HepG2 (cell line): ENCODE data around the gene THOC1. TPM values are rescaled to one million over a fixed set of nuclear protein-coding genes. Genes with fewer than 3 reads are reported as not detected.

Experiments
- ELF4 ChIP-seq: sonication (generic); formaldehyde crosslinking; IDR thresholded peaks from 2 replicates; pipeline ENCODE4 v1.5.0; 2020; ENCODE audit warnings: missing genetic modification reagents, mild to moderate bottlenecking, moderate library complexity, borderline replicate concordance
- GMEB2 ChIP-seq: IDR thresholded peaks from 2 replicates; pipeline ENCODE4 v1.6.1; 2016; ENCODE audit warnings: missing biosample characterization, missing genetic modification reagents, low read depth
- HNRNPLL ChIP-seq: fragments of 200-400 bp; formaldehyde crosslinking; IDR thresholded peaks from 2 replicates; pipeline ENCODE4 v1.6.1; 2017; ENCODE audit warnings: mild to moderate bottlenecking, low read depth, low read length; ENCODE audit not compliant: poor library complexity, severe bottlenecking
- HOXA3 ChIP-seq: sonication (generic); formaldehyde crosslinking; IDR thresholded peaks from 2 replicates; pipeline ENCODE4 v1.5.0; 2020; ENCODE audit warnings: missing genetic modification reagents
- NFKB2 ChIP-seq: sonication (generic); formaldehyde crosslinking; IDR thresholded peaks from 2 replicates; pipeline ENCODE4 v1.4.0; 2020; ENCODE audit warnings: missing genetic modification reagents, borderline replicate concordance
- NFKBIZ ChIP-seq: IDR thresholded peaks from 2 replicates; pipeline ENCODE4 v1.6.1; 2018; ENCODE audit warnings: missing genetic modification reagents, missing compliant biosample characterization
- NR2C2 ChIP-seq: sonication (generic); formaldehyde crosslinking; IDR thresholded peaks from 2 replicates; pipeline ENCODE4 v1.4.0; 2020; ENCODE audit warnings: missing genetic modification reagents, mild to moderate bottlenecking, moderate library complexity, borderline replicate concordance
- NRL ChIP-seq: sonication (generic); formaldehyde crosslinking; IDR thresholded peaks from 2 replicates; pipeline ENCODE4 v1.5.0; 2020; ENCODE audit warnings: missing genetic modification reagents, mild to moderate bottlenecking, moderate library complexity, borderline replicate concordance
- PCBP1 ChIP-seq: fragments of 200-400 bp; formaldehyde crosslinking; IDR thresholded peaks from 2 replicates; pipeline ENCODE4 v1.6.1; 2017; ENCODE audit warnings: mild to moderate bottlenecking, low read depth, low read length, borderline replicate concordance
- SATB2 ChIP-seq: sonication (generic); formaldehyde crosslinking; IDR thresholded peaks from 2 replicates; pipeline ENCODE4 v1.5.0; 2020; ENCODE audit warnings: missing genetic modification reagents
- UBTF ChIP-seq: sonication (generic); formaldehyde crosslinking; IDR thresholded peaks from 2 replicates; pipeline ENCODE4 v1.4.0; 2020; ENCODE audit warnings: mild to moderate bottlenecking, missing genetic modification reagents
- ZFP62 ChIP-seq: sonication (generic); formaldehyde crosslinking; IDR thresholded peaks from 2 replicates; pipeline ENCODE4 v1.4.0; 2020; ENCODE audit warnings: missing genetic modification reagents
- ZNF121 ChIP-seq: sonication (generic); formaldehyde crosslinking; IDR thresholded peaks from 2 replicates; pipeline ENCODE4 v1.5.0; 2020; ENCODE audit warnings: mild to moderate bottlenecking, missing genetic modification reagents
- ZNF124 ChIP-seq: sonication (generic); formaldehyde crosslinking; IDR thresholded peaks from 2 replicates; pipeline ENCODE4 v1.4.0; 2020; ENCODE audit warnings: missing genetic modification reagents
- ZNF136 ChIP-seq: sonication (generic); formaldehyde crosslinking; IDR thresholded peaks from 2 replicates; pipeline ENCODE4 v1.8.1; 2022; ENCODE audit warnings: low read depth, mild to moderate bottlenecking, moderate library complexity, missing genetic modification reagents
- ZNF234 ChIP-seq: sonication (generic); formaldehyde crosslinking; conservative IDR thresholded peaks from 2 replicates; pipeline ENCODE4 v1.5.1; 2020; ENCODE audit warnings: mild to moderate bottlenecking, missing genetic modification reagents
- ZNF337 ChIP-seq: sonication (generic); formaldehyde crosslinking; IDR thresholded peaks from 2 replicates; pipeline ENCODE4 v1.5.1; 2020; ENCODE audit warnings: missing genetic modification reagents, low read depth, mild to moderate bottlenecking, borderline replicate concordance
- ZNF354B ChIP-seq: sonication (generic); formaldehyde crosslinking; IDR thresholded peaks from 2 replicates; pipeline ENCODE4 v1.8.0; 2022; ENCODE audit warnings: mild to moderate bottlenecking, missing genetic modification reagents
- ZNF430 ChIP-seq: sonication (generic); formaldehyde crosslinking; IDR thresholded peaks from 2 replicates; pipeline ENCODE4 v1.9.0; 2021; ENCODE audit warnings: mild to moderate bottlenecking, missing genetic modification reagents
- ZNF816 ChIP-seq: sonication (generic); formaldehyde crosslinking; IDR thresholded peaks from 2 replicates; pipeline ENCODE4 v1.8.0; 2022; ENCODE audit warnings: missing genetic modification reagents, mild to moderate bottlenecking, borderline replicate concordance
- polyA plus RNA-seq, 8 experiments: library from polyadenylated mRNA; depleted of rRNA in 3 of 8; stranded (reverse) in 7 of 8; unstranded in 1 of 8; fragments of >200 nt; fragmentation: Illumina TruSeq in 4 of 8; extraction: Trizol in 4 of 8; gene quantifications; 2 replicates each; pipeline versions ENCODE4 v1.2.1 to v1.2.3, GENCODE V29; 2011 to 2016; ENCODE audit warnings: low read depth in 4 of 8, missing spikeins in 1 of 8, mixed read lengths in 1 of 8; ENCODE audit not compliant: insufficient read depth in 1 of 8
- total RNA-seq, 5 experiments: library from RNA; depleted of rRNA; stranded (reverse); fragments of >200 nt; fragmentation: Illumina TruSeq; extraction: Trizol; gene quantifications; 2 replicates each; pipeline ENCODE4 v1.2.3, GENCODE V29; 2016; ENCODE audit warnings: low read depth in 1 of 5
- TF ChIP-seq, protein P1 (sequence below): sonication (generic); formaldehyde crosslinking; IDR thresholded peaks from 2 replicates; pipeline ENCODE4 v1.5.0; 2020; ENCODE audit warnings: missing genetic modification reagents
- TF ChIP-seq, protein P2 (sequence below): IDR thresholded peaks from 2 replicates; pipeline ENCODE4 v1.6.1; 2016; ENCODE audit warnings: low read depth, borderline replicate concordance

Gene THOC1
- total and polyA plus RNA-seq, 2 of the 13 experiments (the other 11 are each of a cell fraction or from before 2014, with no cell fraction given) = 40.6 to 56.7 TPM

DNA sequence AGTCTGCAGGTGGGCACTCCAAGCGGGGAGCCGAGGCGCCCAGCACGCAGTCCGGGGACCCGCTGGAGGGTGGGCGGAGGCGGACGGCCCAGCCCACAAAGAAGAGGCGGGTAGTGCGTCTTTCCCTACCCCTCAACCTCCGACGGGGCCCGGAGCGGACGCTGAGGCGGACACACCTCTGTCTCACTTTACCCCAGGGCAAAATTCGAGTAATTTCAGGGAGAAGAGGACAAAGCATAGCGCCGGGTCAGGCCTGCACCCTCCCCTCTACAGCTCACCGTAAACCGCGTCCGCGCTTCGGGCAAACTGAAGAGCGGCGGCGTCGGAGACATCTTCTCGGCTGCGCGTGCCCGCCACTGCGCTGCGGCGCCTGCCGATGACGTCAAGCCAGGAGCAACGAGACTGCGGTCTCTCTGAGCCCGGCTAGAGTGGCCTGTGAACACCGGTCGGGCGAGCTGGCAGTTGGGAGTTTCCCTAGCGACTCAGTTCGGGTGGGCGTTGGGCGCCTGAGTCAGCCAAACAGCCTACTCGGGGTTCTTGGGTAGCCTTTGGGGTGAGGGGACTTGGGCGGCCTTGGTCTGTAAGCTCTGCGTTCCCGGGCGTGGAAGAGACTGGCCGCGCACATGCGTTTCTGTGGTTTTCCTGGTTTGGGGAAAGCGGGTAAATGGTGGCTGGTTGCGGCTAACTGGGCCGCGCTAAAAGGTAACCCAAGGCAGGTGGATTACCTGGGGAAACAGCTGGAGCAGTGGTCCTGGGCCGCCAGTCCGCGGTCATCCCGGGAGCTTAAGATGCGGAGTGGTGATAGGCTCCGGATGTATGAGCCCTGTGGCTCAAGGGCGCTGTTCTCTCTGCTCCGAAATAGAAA lies at the start of gene THOC1 (continued):
- TF ChIP-seq, protein P1, sequence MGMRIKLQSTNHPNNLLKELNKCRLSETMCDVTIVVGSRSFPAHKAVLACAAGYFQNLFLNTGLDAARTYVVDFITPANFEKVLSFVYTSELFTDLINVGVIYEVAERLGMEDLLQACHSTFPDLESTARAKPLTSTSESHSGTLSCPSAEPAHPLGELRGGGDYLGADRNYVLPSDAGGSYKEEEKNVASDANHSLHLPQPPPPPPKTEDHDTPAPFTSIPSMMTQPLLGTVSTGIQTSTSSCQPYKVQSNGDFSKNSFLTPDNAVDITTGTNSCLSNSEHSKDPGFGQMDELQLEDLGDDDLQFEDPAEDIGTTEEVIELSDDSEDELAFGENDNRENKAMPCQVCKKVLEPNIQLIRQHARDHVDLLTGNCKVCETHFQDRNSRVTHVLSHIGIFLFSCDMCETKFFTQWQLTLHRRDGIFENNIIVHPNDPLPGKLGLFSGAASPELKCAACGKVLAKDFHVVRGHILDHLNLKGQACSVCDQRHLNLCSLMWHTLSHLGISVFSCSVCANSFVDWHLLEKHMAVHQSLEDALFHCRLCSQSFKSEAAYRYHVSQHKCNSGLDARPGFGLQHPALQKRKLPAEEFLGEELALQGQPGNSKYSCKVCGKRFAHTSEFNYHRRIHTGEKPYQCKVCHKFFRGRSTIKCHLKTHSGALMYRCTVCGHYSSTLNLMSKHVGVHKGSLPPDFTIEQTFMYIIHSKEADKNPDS (CRISPR knock-in tag) = 0 out of 2 replicates have a peak, but pooled peaks have one; percentile 19
- peak; percentile 89 for TF ChIP-seq UBTF (CRISPR knock-in tag)
- 0 out of 2 replicates have a peak, but pooled peaks have one; percentile 51 for TF ChIP-seq ZNF136 (CRISPR knock-in tag)
- TF ChIP-seq ELF4 (CRISPR knock-in tag) = peak; percentile 72; the same call in 1 of the 2 replicates
- TF ChIP-seq ZNF234 = peak; percentile 83; the same call in 1 of the 2 replicates
- TF ChIP-seq HNRNPLL = peak; percentile 83
- no peak for TF ChIP-seq GMEB2
- TF ChIP-seq PCBP1 = peak; percentile 74; the same call in 1 of the 2 replicates
- TF ChIP-seq ZNF124 (CRISPR knock-in tag) = peak; percentile 85; the same call in 1 of the 2 replicates
- peak; percentile 60; the same call in 1 of the 2 replicates for TF ChIP-seq ZNF430
- TF ChIP-seq ZNF337 (CRISPR knock-in tag) = peak; percentile 96; the same call in 1 of the 2 replicates
- TF ChIP-seq SATB2 = no peak; the same call in 1 of the 2 replicates
- TF ChIP-seq, protein P2, sequence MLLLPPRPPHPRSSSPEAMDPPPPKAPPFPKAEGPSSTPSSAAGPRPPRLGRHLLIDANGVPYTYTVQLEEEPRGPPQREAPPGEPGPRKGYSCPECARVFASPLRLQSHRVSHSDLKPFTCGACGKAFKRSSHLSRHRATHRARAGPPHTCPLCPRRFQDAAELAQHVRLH (CRISPR knock-in tag) = peak; percentile 86; the same call in 1 of the 2 replicates
- peak; percentile 76; the same call in 1 of the 2 replicates for TF ChIP-seq NFKBIZ (CRISPR knock-in tag)
- peak; percentile 81; the same call in 1 of the 2 replicates for TF ChIP-seq NRL (CRISPR knock-in tag)
- TF ChIP-seq HOXA3 (CRISPR knock-in tag) = peak; percentile 99
- peak; percentile 71 for TF ChIP-seq ZNF121 (CRISPR knock-in tag)
- TF ChIP-seq ZNF816 (CRISPR knock-in tag) = 0 out of 2 replicates have a peak, but pooled peaks have one; percentile 64
- peak; percentile 70; the same call in 1 of the 2 replicates for TF ChIP-seq NR2C2 (CRISPR knock-in tag)
- no peak for TF ChIP-seq ZFP62 (CRISPR knock-in tag)
- TF ChIP-seq ZNF354B = peak; percentile 80; the same call in 1 of the 2 replicates
- TF ChIP-seq NFKB2 = 0 out of 2 replicates have a peak, but pooled peaks have one; percentile 44
